Right lung (tissue), 5 donors: ENCODE results near the gene LEMD2. TPM values are rescaled to one million over a fixed set of nuclear protein-coding genes. Genes with fewer than 3 reads are reported as not detected.

Experiments used
- DNase-seq, 2 donors: peaks; one replicate each; pipeline ENCODE4 v3.0.0-alpha.2; 2013
- polyA plus RNA-seq, 5 donors: library from polyadenylated mRNA; unstranded; fragments of 120-200 nt; gene quantifications; one replicate each; pipeline versions ENCODE4 v1.2.1 to v1.2.3, GENCODE V29; 2013; ENCODE audit warnings: inconsistent platforms in 1 of 5, low replicate concordance in 1 of 5; ENCODE audit not compliant: insufficient read length in 5 of 5, insufficient read depth in 1 of 5

The LEMD2 gene
- polyA plus RNA-seq, 5 donors: 66.0 to 80.1 (median 68.1) TPM

DNA sequence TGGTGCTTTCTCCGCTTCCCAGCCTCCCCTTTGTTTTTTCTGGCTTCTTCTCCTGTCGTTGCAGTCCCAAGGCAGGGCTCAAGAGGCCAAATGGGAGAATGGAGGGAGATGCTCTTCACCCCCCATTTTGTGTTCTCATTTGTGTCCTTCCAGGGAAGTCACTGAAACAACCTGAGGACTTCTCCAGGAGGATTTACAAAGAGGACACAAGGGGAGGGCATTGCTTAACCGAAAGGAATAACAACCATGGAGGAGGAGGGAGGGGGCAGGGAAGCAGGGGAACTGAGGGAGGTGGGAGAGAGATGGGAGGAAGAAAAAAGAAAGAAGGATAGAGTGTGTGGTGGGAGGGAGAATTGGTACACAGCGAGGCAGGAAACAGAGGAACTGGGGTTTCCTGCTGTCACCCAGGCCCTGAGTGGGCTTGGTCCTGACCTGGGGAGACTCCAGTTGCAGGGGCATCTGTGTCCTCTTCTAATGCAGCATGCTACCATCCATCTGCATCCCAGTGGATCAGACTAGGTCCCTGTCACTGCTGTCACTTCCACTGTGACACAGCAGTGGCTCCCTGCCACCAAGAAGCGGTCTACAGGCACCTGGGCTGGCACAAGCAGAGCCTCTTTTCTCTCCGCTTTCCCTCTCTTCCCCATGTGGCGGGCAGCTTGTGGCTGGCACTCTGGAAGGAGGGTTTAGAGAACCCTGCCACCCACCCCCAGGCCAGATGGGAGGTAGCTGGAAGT lies 32.0 kb upstream of the LEMD2 start:
- no peak for DNase-seq

DNA sequence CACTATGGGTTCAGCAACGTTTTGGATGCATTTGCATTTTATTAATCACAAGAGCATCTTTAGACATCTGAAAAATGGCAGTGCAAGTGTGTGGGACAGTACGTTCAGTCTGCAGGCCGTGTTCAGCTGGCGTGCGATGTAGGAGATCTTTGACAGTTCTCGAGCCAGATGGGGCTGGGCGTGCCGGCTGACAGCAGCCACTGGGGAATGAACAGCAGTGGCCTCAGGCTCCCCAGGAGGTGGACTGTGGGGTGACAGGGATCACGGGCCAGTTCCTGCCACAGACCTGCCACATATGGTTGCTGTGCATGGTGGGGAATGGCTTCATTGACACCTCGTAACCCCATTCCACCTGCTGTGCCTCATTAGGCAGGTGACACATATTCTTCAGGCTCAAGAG lies 31.3 kb upstream of the LEMD2 start:
- no peak for DNase-seq

DNA sequence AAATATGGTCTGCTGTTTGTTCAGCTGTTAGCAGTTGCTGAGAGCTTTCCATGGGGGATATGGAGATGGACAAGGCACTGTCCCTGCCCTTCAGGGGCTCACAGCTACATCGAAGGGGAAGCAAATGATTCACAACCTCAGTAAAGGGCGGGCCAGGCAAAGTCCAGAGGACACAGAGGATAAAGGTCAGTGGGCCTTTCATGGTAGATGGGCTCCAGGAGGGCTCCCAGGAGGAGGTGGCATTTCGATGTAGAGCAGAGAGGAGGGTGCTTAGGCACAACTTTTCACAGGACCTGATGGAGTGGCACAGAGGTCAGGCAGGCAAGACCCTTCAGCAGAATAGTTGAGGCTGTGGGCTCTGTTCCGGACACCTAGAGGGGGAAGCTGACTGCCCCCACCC lies 30.1 kb upstream of the LEMD2 start:
- no peak for DNase-seq

DNA sequence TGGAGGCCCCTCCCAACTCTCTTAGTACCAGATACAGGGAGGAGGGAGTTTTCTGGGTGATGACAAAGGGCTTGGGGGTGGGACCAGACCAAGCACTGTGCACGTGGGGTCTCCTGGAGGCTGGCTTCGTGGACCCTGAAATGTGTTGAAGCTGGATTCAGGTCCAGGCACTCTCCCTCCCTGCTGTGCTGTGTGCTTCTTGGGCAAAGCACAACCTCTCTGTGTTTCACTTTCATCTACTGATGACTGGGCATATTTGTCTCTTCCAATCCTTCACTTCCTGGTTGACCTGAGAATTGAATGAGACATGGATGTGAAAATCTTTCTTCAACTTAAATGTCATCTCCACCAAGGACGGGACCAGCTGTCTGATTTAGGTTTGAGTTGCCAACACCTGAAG lies 29.4 kb upstream of the LEMD2 start:
- no peak for DNase-seq

DNA sequence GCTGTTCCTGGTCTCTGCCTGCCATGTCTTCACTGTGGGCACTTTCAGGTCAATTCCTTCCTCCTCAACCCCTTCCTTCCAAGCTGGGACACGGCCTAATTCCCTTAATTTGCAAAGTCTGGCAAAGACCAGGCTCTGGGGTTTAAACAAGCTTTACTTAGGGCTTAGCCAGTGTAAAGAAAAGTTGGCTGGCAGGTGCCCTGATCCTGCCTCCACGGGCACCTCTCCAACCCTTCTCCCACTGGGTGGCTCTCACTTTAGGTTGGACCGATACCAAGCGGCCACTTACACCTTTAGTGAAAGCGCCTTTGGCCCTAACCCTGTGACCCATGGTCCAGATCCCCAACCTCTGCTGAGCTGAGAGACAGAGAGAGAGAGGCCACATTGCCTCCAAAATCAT lies 28.6 kb upstream of the LEMD2 start:
- DNase-seq: no peak

DNA sequence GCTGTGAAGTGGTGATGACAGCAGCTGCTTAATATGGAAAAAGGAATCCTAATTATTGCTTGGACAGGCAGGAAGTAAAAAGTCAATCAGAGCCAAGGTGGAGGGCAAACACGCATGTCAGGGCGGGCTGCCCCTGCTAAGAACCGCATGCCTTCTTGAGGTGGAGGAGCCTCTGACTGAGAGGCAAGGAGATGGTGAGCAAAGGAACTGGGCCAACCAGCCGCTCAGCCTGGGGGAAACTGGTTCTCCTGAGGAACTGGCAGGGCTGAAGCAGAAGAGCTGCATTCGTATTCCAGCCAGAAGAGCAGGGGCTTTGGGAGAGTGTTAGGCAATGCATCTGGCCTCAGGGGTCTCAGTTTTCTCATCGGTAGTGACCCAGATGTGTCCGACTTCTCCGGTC lies 28.0 kb upstream of the LEMD2 start:
- DNase-seq: no peak

- no peak for DNase-seq
Measured at GRCh38 chr6:33815854-33816253, 26.9 kb upstream of the LEMD2 start.

DNA sequence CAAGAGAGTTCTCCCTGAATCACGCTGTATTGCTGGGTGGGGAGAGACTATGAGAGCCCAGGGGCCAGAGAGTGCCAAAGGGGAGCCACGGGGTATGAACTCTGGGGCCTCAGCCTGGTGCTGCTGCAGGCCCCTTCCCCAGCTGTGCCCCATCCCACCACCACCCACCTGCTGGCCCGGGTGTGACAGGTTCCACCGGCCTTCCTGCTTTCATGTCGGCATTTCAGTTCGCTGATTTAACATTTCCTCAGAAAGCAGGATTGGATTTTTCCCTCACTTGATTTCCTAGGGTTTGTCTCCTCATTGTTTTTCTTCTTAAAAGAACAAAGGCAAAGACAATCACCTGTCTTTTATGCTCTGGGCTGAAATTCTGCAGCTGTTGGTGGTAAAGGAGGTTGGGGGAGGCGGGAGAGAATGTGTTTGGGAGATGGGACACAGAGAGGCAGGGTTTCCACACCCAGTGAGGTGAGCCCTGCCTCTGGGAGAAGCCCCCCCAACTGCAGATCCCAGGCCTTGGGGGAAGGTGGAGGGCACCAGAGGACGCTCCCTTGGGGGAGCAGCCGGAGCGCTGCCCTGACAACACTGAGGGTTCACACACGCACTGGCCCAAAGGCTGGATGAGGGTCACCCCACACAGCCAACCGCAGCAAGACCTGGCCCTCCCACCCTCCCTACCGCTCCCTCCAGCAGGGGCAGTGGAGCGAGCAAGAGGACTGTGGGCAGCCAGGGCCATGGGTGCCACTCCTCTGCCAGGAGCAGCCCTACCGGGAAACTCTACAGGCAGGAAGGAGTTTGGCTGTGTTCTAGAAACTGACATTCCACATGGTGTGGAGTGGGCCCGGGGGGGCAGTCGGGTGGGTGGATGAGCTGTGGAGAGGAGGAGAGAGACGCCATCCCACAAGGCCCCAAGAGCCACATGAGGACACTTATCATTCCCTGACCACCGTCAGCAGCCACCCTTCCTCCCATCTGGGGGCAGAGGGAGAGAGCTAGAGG lies 25.4 kb upstream of the LEMD2 start:
- no peak for DNase-seq

- DNase-seq: no peak
Measured at GRCh38 chr6:33813246-33813904, 24.4 kb upstream of the LEMD2 start.

DNA sequence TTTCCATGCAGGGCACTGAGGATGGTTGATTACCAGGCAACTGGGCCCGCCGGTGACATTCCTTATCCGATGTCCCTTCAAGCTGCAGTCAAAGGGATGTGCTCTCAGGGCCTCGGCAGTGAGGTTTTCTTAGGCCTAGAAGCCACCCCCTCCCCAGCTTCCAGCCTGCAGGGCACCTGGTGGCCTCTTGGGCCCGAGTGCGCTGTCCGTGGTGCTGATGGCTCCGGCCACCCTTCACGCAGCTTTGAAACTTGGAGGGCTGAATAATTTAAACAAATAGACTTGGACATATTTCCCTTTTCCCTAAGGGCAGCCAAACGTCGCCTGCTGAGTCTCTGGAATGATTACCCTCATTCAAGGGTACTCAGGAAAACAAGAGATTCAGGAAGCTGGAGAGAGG lies 23.7 kb upstream of the LEMD2 start:
- DNase-seq: peak; percentile 77

GRCh38 chr6:33809594-33809993 lies 20.7 kb upstream of the LEMD2 start:
- no peak for DNase-seq

DNA sequence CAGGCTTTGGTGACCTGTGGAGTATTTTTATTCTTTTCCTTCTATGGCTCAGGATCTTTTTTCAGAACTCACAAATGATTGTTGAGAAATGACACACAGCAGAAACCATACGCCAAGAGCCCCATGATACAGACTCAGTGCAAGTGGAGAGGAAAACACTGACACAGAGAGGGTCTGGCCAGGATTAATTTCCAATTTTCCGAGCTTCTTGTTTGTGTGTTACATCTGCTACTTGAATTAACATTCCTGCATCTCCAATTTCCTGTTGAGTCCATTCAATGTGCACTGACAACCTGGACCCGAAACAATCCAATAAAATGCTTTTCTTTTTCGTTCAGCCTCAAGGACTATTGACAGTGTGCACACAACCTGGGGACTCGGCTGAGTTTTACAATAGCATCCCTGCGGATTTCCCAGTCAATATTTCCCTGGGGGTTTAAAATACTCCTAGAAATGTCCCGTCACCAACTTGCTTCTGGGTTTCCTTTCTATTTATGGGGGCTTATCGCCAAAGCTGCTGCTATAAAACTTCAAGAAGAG lies 19.8 kb upstream of the LEMD2 start:
- no peak for DNase-seq

DNA sequence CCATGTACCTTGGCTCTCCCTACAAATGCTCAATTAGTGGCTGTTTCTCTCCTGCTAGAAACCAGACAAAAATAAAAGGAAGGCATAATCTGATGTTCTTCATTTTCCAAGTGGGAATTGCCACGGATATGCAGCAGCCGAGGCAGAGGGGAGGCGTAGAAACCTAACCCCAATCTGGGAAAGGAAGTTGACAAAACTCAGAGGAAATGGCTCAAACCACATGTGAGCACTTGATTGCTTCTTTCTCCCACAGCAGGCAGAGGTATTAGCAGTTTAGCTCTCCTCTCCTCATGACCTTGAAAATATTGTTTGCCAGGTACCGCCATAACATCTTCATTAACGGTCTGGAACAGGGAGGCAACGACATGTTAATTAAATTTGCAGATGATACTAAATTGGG lies 18.7 kb upstream of the LEMD2 start:
- no peak for DNase-seq

GRCh38 chr6:33806841-33807240 lies 17.9 kb upstream of the LEMD2 start:
- no peak for DNase-seq

GRCh38 chr6:33803571-33804053 lies 14.7 kb upstream of the LEMD2 start, which contains the start of gene MLN:
Gene MLN, minus strand, starts transcription at chr6:33804003. Its CDS starts 2,840 bp downstream, at chr6:33801163.
- no peak for DNase-seq

DNA sequence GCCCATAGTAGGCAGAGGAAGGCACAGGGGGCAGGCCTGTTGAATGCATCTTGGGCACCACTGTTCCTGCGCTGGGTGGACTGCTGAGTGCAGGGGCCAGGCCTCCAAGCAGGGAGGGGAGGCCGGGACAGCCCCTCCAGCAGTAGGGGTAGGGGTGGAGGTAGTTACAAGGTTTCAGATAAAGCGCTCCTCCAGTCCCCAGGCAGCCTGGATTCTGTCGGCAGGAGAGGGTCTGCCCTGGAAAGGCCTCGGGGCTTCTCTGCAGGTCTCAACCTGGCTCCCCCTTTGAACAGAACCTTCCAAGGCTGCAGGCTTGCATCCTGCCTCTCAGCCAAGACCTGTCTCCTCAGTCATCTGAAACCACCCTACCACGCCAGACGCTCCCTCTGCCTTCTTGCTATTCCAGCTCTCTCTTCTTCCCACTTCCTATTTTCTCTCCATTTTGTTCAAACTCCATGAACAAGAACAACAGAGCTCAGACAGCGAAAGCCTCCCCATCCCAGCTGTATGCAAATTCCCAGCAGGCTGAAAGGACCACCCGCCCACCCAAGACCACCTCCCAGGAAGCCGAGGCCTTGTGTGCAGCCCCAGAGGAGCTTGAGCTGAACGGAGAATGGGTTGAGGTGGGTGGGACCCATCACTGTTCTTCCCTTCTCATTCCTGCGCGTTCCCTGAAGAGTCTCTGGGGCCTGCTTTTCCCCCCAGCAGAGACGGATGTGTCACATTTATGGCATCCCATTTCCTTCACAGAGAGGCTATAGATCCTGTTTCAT lies 13.4 kb upstream of the LEMD2 start:
- DNase-seq: no peak

- no peak for DNase-seq
Measured at GRCh38 chr6:33801611-33802010, 12.7 kb upstream of the LEMD2 start.

DNA sequence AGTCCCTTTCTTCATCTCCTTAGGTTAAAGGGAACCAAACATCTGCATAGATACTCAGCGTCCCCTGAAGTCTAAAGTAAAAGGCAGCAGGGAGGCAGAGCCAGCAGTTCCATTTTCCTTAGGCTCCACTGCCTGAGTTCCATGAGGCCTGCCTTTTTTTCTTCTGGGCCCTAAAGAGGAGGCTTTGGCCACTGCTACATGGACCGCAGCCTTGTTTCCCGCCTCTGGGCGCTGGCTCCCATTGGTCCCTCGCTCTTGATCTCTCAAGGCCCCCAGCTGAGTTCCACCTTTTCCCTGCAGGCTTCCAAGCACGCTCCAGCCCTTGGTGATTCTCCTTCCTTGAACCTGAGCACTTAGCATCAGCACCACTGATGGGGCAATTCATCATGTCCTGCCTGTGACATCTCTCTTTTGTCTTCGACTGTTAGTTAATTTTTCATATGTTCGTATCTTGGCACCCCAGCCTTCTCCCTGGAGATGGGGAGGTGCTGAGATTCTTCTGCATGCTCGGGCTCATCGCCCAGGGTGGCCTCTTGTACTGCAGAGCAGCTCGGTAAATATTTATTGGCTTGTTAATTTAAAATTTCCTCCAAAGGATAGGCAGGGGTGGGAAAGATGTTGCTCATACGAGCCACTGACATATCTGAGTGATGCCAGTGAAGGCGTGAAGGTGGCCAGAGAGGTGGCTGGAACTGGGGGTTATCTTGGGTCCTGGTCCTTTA lies 11.5 kb upstream of the LEMD2 start:
- DNase-seq: no peak

- no peak for DNase-seq
Measured at GRCh38 chr6:33799454-33800113, 10.7 kb upstream of the LEMD2 start.

GRCh38 chr6:33798343-33798848 lies 9.5 kb upstream of the LEMD2 start:
- no peak for DNase-seq
